GM12891 (cell line): ENCODE data around the gene ARAP2. TPM values are rescaled to one million over a fixed set of nuclear protein-coding genes. Genes with fewer than 3 reads are reported as not detected.

Experiments
- DNase-seq: peaks from one replicate; pipeline ENCODE4 v3.0.0; 2011; ENCODE audit warnings: low spot score; ENCODE audit not compliant: insufficient read length
- FAIRE-seq: peaks from 2 replicates; lab custom pipeline; 2011; peaks lifted over from hg19 to GRCh38; lab: Jason Lieb, UNC
- PAX5 ChIP-seq: IDR thresholded peaks from 2 replicates; pipeline ENCODE4 v1.6.1; 2011; ENCODE audit warnings: low read length, moderate library complexity, mild to moderate bottlenecking; ENCODE audit not compliant: insufficient read depth, severe bottlenecking
- POLR2A ChIP-seq: IDR thresholded peaks from 2 replicates; pipeline ENCODE4 v1.6.1; 2011; ENCODE audit warnings: low read depth, low read length, control low read depth
- POLR2AphosphoS5 ChIP-seq: IDR thresholded peaks from 2 replicates; pipeline ENCODE4 v1.6.1; 2011; ENCODE audit warnings: low read depth, low read length, control low read depth
- POU2F2 ChIP-seq: IDR thresholded peaks from 2 replicates; pipeline ENCODE4 v1.6.1; 2011; ENCODE audit warnings: low read depth, mild to moderate bottlenecking, control low read depth, low read length, moderate library complexity
- SPI1 ChIP-seq: IDR thresholded peaks from 2 replicates; pipeline ENCODE4 v1.6.1; 2011; ENCODE audit warnings: low read depth, low read length, control low read depth
- TAF1 ChIP-seq: IDR thresholded peaks from 2 replicates; pipeline ENCODE4 v1.6.1; 2011; ENCODE audit warnings: low read depth, low read length, control low read depth
- polyA plus RNA-seq: library from polyadenylated mRNA; unstranded; fragments of >200 nt; gene quantifications from one replicate; pipeline ENCODE4 v1.2.1, GENCODE V29; 2012; ENCODE audit warnings: low read depth, missing spikeins, inconsistent platforms; ENCODE audit not compliant: missing spikeins

Gene ARAP2
- polyA plus RNA-seq, result 8.5 TPM

GRCh38 chr4:36244257-36245082, at the start of gene ARAP2:
Gene ARAP2 (minus strand): TSS chr4:36244514. CDS start chr4:36229486, 15,028 bp downstream.
- FAIRE-seq (peak; percentile 97), DNase-seq (peak; percentile 53)
- 0 out of 2 replicates have a peak, but pooled peaks have one; percentile 52 for TF ChIP-seq POLR2A
- peak; percentile 76 for TF ChIP-seq PAX5
- peak; percentile 55; the same call in 1 of the 2 replicates for TF ChIP-seq TAF1
- peak; percentile 44 for TF ChIP-seq SPI1
- no peak for TF ChIP-seq POU2F2
- TF ChIP-seq POLR2AphosphoS5, result peak; percentile 46; the same call in 1 of the 2 replicates

GRCh38 chr4:36292556-36293188, 48.4 kb upstream of the ARAP2 start:
- FAIRE-seq, result peak; percentile 73
- no peak for DNase-seq
- TF ChIP-seq POLR2AphosphoS5 (no peak), PAX5 (no peak), TAF1 (no peak), POU2F2 (no peak), SPI1 (no peak), POLR2A (no peak)

GRCh38 chr4:36290641-36291040, 46.3 kb upstream of the ARAP2 start:
- FAIRE-seq (peak; percentile 59), DNase-seq (no peak)
- no peak for TF ChIP-seq POU2F2
- TF ChIP-seq POLR2AphosphoS5, result no peak
- no peak for TF ChIP-seq POLR2A
- TF ChIP-seq SPI1, result no peak

GRCh38 chr4:36288731-36289426, 44.6 kb upstream of the ARAP2 start:
- no peak for DNase-seq
- no peak for TF ChIP-seq POLR2AphosphoS5
- TF ChIP-seq POLR2A, result no peak
- no peak for TF ChIP-seq SPI1
- no peak for TF ChIP-seq POU2F2
- TF ChIP-seq TAF1, result no peak
- TF ChIP-seq PAX5, result no peak
- FAIRE-seq, result no peak

- FAIRE-seq (no peak), DNase-seq (no peak)
- TF ChIP-seq POLR2AphosphoS5, result no peak
- TF ChIP-seq POLR2A, result no peak
- TF ChIP-seq POU2F2, result no peak
- no peak for TF ChIP-seq TAF1
- no peak for TF ChIP-seq SPI1
- TF ChIP-seq PAX5, result no peak
Observed at GRCh38 chr4:36286481-36286871, 42.2 kb upstream of the ARAP2 start.

- peak; percentile 91 for FAIRE-seq
- TF ChIP-seq POLR2A, result no peak
- peak; percentile 67 for TF ChIP-seq POU2F2
- no peak for TF ChIP-seq TAF1
- no peak for TF ChIP-seq POLR2AphosphoS5
- TF ChIP-seq SPI1, result peak; percentile 97
- no peak for TF ChIP-seq PAX5
- peak; percentile 15 for DNase-seq
Observed at GRCh38 chr4:36285784-36286480, 41.6 kb upstream of the ARAP2 start.

- no peak for DNase-seq
- TF ChIP-seq TAF1, result no peak
- TF ChIP-seq PAX5, result no peak
- TF ChIP-seq POU2F2, result no peak
- no peak for TF ChIP-seq SPI1
- no peak for TF ChIP-seq POLR2A
- FAIRE-seq, result peak; percentile 33
Observed at GRCh38 chr4:36283912-36284465, 39.7 kb upstream of the ARAP2 start.

GRCh38 chr4:36282503-36283030, 38.3 kb upstream of the ARAP2 start:
- no peak for TF ChIP-seq SPI1
- TF ChIP-seq POLR2AphosphoS5, result no peak
- TF ChIP-seq POLR2A, result no peak
- no peak for TF ChIP-seq POU2F2
- TF ChIP-seq PAX5, result no peak
- TF ChIP-seq TAF1, result no peak
- no peak for DNase-seq
- no peak for FAIRE-seq
